ENCODE measurements around the gene PCDHA11. TPM values are rescaled to one million over a fixed set of nuclear protein-coding genes. Genes with fewer than 3 reads are reported as not detected.

PCDHA11 gene
- total RNA-seq, 4 donors from 2014 or later: 0.26 to 2.1 (median 0.63) TPM

- intact Hi-C loops (cut with DNase I; ENCODE audit: low total_unique reads): no loop called here
- no peaks in the 10 kb centered on the region for H3K36me3 ChIP-seq
- TF ChIP-seq CTCF (IDR thresholded peaks at IDR 0.05) (peak; percentile 10 to 50 (median 18)), POLR2A (IDR thresholded peaks at IDR 0.05) (no peak)
- no peak within 1 kb of the TSS for H3K4me3 ChIP-seq
- DNase-seq: peak in 1 of 2 donors; percentile 12
- no peaks in the 10 kb centered on the region for H3K4me1 ChIP-seq
- no peak within 1 kb of the TSS for H3K27ac ChIP-seq
- H3K27me3 ChIP-seq: no peaks in the 10 kb centered on the region
- H3K9me3 ChIP-seq: peaks cover 0 to 15% of the 10 kb centered on the region in 2 donors
Measured at GRCh38 chr5:140881889-140882590, 13.3 kb downstream of the PCDHA11 start, which contains the start of gene PCDHA13. PCDHA13 (plus strand) TSS chr5:140882124; CDS start chr5:140882269, 145 bp downstream.

- H3K9me3 ChIP-seq: peaks cover 0 to 15% of the 10 kb centered on the region in 2 donors
- intact Hi-C loops (cut with DNase I; ENCODE audit: low total_unique reads): no loop called here
- no peak overlapping the region for H3K4me3 ChIP-seq
- no peaks in the 10 kb centered on the region for H3K27me3 ChIP-seq
- TF ChIP-seq CTCF (IDR thresholded peaks at IDR 0.05): peak in 2 of 4 experiments; percentile 2 to 16
- TF ChIP-seq POLR2A (IDR thresholded peaks at IDR 0.05): no peak
- no peak for DNase-seq
- no peaks in the 10 kb centered on the region for H3K36me3 ChIP-seq
- H3K4me1 ChIP-seq: no peaks in the 10 kb centered on the region
- no peak overlapping the region for H3K27ac ChIP-seq
Measured at GRCh38 chr5:140882591-140882899, 13.8 kb downstream of the PCDHA11 start.

- H3K4me3 ChIP-seq: no peak overlapping the region
- DNase-seq: no peak
- H3K27ac ChIP-seq: no peak overlapping the region
- H3K36me3 ChIP-seq: no peaks in the 10 kb centered on the region
- H3K9me3 ChIP-seq: peaks cover 0 to 15% of the 10 kb centered on the region in 2 donors
- intact Hi-C loops (cut with DNase I; ENCODE audit: low total_unique reads): no loop called here
- no peaks in the 10 kb centered on the region for H3K27me3 ChIP-seq
- TF ChIP-seq POLR2A (IDR thresholded peaks at IDR 0.05): no peak
- H3K4me1 ChIP-seq: no peaks in the 10 kb centered on the region
Measured at GRCh38 chr5:140883373-140883772, 14.6 kb downstream of the PCDHA11 start.

GRCh38 chr5:140883927-140884697 lies 15.4 kb downstream of the PCDHA11 start:
- DNase-seq: no peak
- Histone ChIP-seq H3K27me3 (no peaks in the 10 kb centered on the region), H3K4me1 (no peaks in the 10 kb centered on the region), H3K27ac (no peak overlapping the region), H3K9me3 (peaks cover 0 to 15% of the 10 kb centered on the region in 2 donors), H3K36me3 (no peaks in the 10 kb centered on the region), H3K4me3 (no peak overlapping the region)
- TF ChIP-seq CTCF (IDR thresholded peaks at IDR 0.05) (no peak), POLR2A (IDR thresholded peaks at IDR 0.05) (no peak)
- intact Hi-C loops (cut with DNase I; ENCODE audit: low total_unique reads): no loop called here

- TF ChIP-seq CTCF (IDR thresholded peaks at IDR 0.05) (no peak), POLR2A (IDR thresholded peaks at IDR 0.05) (no peak)
Measured at GRCh38 chr5:140916325-140916724, 47.6 kb downstream of the PCDHA11 start.

More at GRCh38 chr5:140916325-140916724, 47.6 kb downstream of the PCDHA11 start:
- no peaks in the 10 kb centered on the region for H3K36me3 ChIP-seq
- H3K4me1 ChIP-seq: no peaks in the 10 kb centered on the region
- no peak overlapping the region for H3K27ac ChIP-seq
- DNase-seq: no peak
- no peaks in the 10 kb centered on the region for H3K27me3 ChIP-seq
- intact Hi-C loops (cut with DNase I; ENCODE audit: low total_unique reads): no loop called here
- H3K4me3 ChIP-seq: no peak overlapping the region
- no peaks in the 10 kb centered on the region for H3K9me3 ChIP-seq

Other genes with a start within 250 kb of the PCDHA11 start
- gene CD14, start 235.8 kb upstream of the PCDHA11 start, total RNA-seq: 10 to 100 TPM in 3 of 4 donors, under 1 TPM in 1; 0.51 to 48.5 (median 34.0) TPM
- gene TMCO6, start 229.5 kb upstream of the PCDHA11 start, total RNA-seq: 10 to 100 TPM in 3 of 4 donors, 1 to 10 TPM in 1; 6.2 to 36.2 (median 22.7) TPM
- gene NDUFA2, start 221.3 kb upstream of the PCDHA11 start, total RNA-seq: 100 to 1,000 TPM in 1 of 4 donors, 10 to 100 TPM in 3; 17.2 to 103 (median 35.6) TPM
- 100 to 1,000 TPM in 2 of 4 donors, 10 to 100 TPM in 2; 60.9 to 265 (median 89.3) TPM for gene IK, start 221.1 kb upstream of the PCDHA11 start, total RNA-seq
- 10 to 100 TPM in 3 of 4 donors, 1 to 10 TPM in 1; 5.9 to 21.9 (median 17.9) TPM for gene WDR55, start 204.1 kb upstream of the PCDHA11 start, total RNA-seq
- gene DND1, start 195.4 kb upstream of the PCDHA11 start, total RNA-seq: 1 to 10 TPM in 2 of 4 donors, under 1 TPM in 2; 0.28 to 2.6 (median 0.92) TPM
- gene HARS1, start 177.6 kb upstream of the PCDHA11 start, total RNA-seq: 10 to 100 TPM; 20.3 to 50.5 (median 40.4) TPM
- gene HARS2, start 177.5 kb upstream of the PCDHA11 start, total RNA-seq: 10 to 100 TPM in 2 of 4 donors, 1 to 10 TPM in 2; 2.6 to 38.0 (median 15.7) TPM
- gene ZMAT2, start 168.5 kb upstream of the PCDHA11 start, total RNA-seq: 10 to 100 TPM; 18.2 to 41.9 (median 30.4) TPM
- gene PCDHA1, start 82.8 kb upstream of the PCDHA11 start, total RNA-seq: under 1 TPM in 1 of 4 donors, not detected in 3; 0.41 TPM
- gene PCDHA2, start 74.1 kb upstream of the PCDHA11 start, total RNA-seq: under 1 TPM in 3 of 4 donors, not detected in 1; 0.26 to 0.76 (median 0.52) TPM
- 1 to 10 TPM in 3 of 4 donors, not detected in 1; 1.6 to 2.4 (median 1.8) TPM for gene PCDHA3, start 67.9 kb upstream of the PCDHA11 start, total RNA-seq
- gene PCDHA4, start 61.9 kb upstream of the PCDHA11 start, total RNA-seq: 1 to 10 TPM in 1 of 4 donors, under 1 TPM in 3; 0.26 to 5.8 (median 0.59) TPM
- 1 to 10 TPM in 1 of 4 donors, under 1 TPM in 2, not detected in 1; 0.61 to 2.3 (median 0.69) TPM for gene PCDHA5, start 47.3 kb upstream of the PCDHA11 start, total RNA-seq
- gene PCDHA6, start 41.0 kb upstream of the PCDHA11 start, total RNA-seq: 1 to 10 TPM in 3 of 4 donors, under 1 TPM in 1; 0.29 to 2.4 (median 1.3) TPM
- 10 to 100 TPM in 1 of 4 donors, 1 to 10 TPM in 1, under 1 TPM in 1, not detected in 1; 0.98 to 24.6 (median 2.2) TPM for gene PCDHA7, start 34.7 kb upstream of the PCDHA11 start, total RNA-seq
- gene PCDHA8, start 27.8 kb upstream of the PCDHA11 start, total RNA-seq: 1 to 10 TPM in 2 of 4 donors, not detected in 2; 1.2 to 1.9 TPM
- gene PCDHA9, start 20.6 kb upstream of the PCDHA11 start, total RNA-seq: 1 to 10 TPM in 1 of 4 donors, under 1 TPM in 3; 0.26 to 1.2 (median 0.64) TPM
- gene PCDHA10, start 13.1 kb upstream of the PCDHA11 start, total RNA-seq: 1 to 10 TPM in 2 of 4 donors, under 1 TPM in 2; under 0.01 to 3.1 (median 1.6) TPM
- gene PCDHA12, start 6.4 kb downstream of the PCDHA11 start, total RNA-seq: 1 to 10 TPM in 3 of 4 donors, under 1 TPM in 1; 0.98 to 9.4 (median 1.5) TPM
- 1 to 10 TPM in 2 of 4 donors, under 1 TPM in 1, not detected in 1; 0.70 to 2.8 (median 2.1) TPM for gene PCDHA13, start 13.2 kb downstream of the PCDHA11 start, total RNA-seq
- 1 to 10 TPM in 2 of 4 donors, under 1 TPM in 1, not detected in 1; under 0.01 to 1.7 (median 1.2) TPM for gene PCDHAC1, start 57.3 kb downstream of the PCDHA11 start, total RNA-seq
- 1 to 10 TPM in 2 of 4 donors, under 1 TPM in 2; under 0.01 to 7.1 (median 1.1) TPM for gene PCDHAC2, start 97.5 kb downstream of the PCDHA11 start, total RNA-seq
- under 1 TPM in 1 of 4 donors, not detected in 3; 0.28 TPM for gene PCDHB1, start 182.4 kb downstream of the PCDHA11 start, total RNA-seq
- gene PCDHB2, start 225.7 kb downstream of the PCDHA11 start, total RNA-seq: 1 to 10 TPM in 3 of 4 donors, not detected in 1; 2.3 to 8.4 (median 4.9) TPM
- 1 to 10 TPM; 1.0 to 6.9 (median 2.8) TPM for gene PCDHB3, start 231.5 kb downstream of the PCDHA11 start, total RNA-seq